ENCODE results near the gene AFAP1L2.

AFAP1L2 gene

GRCh38 chr10:114295393-114295792 lies 108.9 kb downstream of the AFAP1L2 start:
- CTCF ChIA-PET: interaction anchor here (0.7 kb wide), 1 partner anchor 21 kb away, joined by 3 read pairs; no protein-coding TSS in a partner anchor
- TF ChIP-seq CTCF (conservative IDR thresholded peaks at IDR 0.05; ENCODE audit: low read depth): no peak
- no peak for DNase-seq (ENCODE audit: low spot score)
- no peak overlapping the region for H3K27ac ChIP-seq
- POLR2A ChIA-PET (ENCODE audit: low non-redundant PET): no interaction called here

GRCh38 chr10:114294549-114294948 lies 109.8 kb downstream of the AFAP1L2 start:
- ChIA-PET POLR2A (ENCODE audit: low non-redundant PET) (no interaction called here), CTCF (no interaction called here)
- DNase-seq (ENCODE audit: low spot score): no peak
- no peak overlapping the region for H3K27ac ChIP-seq
- TF ChIP-seq CTCF (conservative IDR thresholded peaks at IDR 0.05; ENCODE audit: low read depth): no peak

GRCh38 chr10:114293075-114293474 lies 111.2 kb downstream of the AFAP1L2 start:
- ChIA-PET POLR2A (ENCODE audit: low non-redundant PET) (no interaction called here), CTCF (no interaction called here)
- no peak for TF ChIP-seq CTCF (conservative IDR thresholded peaks at IDR 0.05; ENCODE audit: low read depth)
- no peak overlapping the region for H3K27ac ChIP-seq
- no peak for DNase-seq (ENCODE audit: low spot score)

GRCh38 chr10:114291516-114291915 lies 112.8 kb downstream of the AFAP1L2 start:
- ChIA-PET CTCF (no interaction called here), POLR2A (ENCODE audit: low non-redundant PET) (no interaction called here)
- DNase-seq (ENCODE audit: low spot score): no peak
- no peak for TF ChIP-seq CTCF (conservative IDR thresholded peaks at IDR 0.05; ENCODE audit: low read depth)
- H3K27ac ChIP-seq: no peak overlapping the region

GRCh38 chr10:114291076-114291475 lies 113.2 kb downstream of the AFAP1L2 start:
- no peak for TF ChIP-seq CTCF (conservative IDR thresholded peaks at IDR 0.05; ENCODE audit: low read depth)
- no peak overlapping the region for H3K27ac ChIP-seq
- ChIA-PET CTCF (interaction anchor here (0.6 kb wide), 1 partner anchor 157 kb away, joined by 3 read pairs; no protein-coding TSS in a partner anchor), POLR2A (ENCODE audit: low non-redundant PET) (no interaction called here)
- DNase-seq (ENCODE audit: low spot score): no peak

GRCh38 chr10:114290038-114290437 lies 114.3 kb downstream of the AFAP1L2 start:
- CTCF ChIA-PET: interaction anchor here (0.6 to 1.1 kb wide), 2 partner anchors 148 to 181 kb away, joined by 3 to 4 read pairs; no protein-coding TSS in a partner anchor
- no peak for DNase-seq (ENCODE audit: low spot score)
- POLR2A ChIA-PET (ENCODE audit: low non-redundant PET): no interaction called here
- no peak overlapping the region for H3K27ac ChIP-seq
- no peak for TF ChIP-seq CTCF (conservative IDR thresholded peaks at IDR 0.05; ENCODE audit: low read depth)

- ChIA-PET POLR2A (ENCODE audit: low non-redundant PET) (no interaction called here), CTCF (no interaction called here)
- no peak for TF ChIP-seq CTCF (conservative IDR thresholded peaks at IDR 0.05; ENCODE audit: low read depth)
- no peak for DNase-seq (ENCODE audit: low spot score)
- H3K27ac ChIP-seq: no peak overlapping the region
Observed at GRCh38 chr10:114289096-114289436, 115.2 kb downstream of the AFAP1L2 start.
